C4-2B (cell line): Measurements from ENCODE around the gene CDK14.

ENCODE experiments used
- CTCF ChIP-seq: fragments of 450-650 bp; conservative IDR thresholded peaks from 2 replicates; pipeline ENCODE4 v1.5.1; 2017; ENCODE audit warnings: mild to moderate bottlenecking
- ZFX ChIP-seq: fragments of 450-650 bp; IDR thresholded peaks from 2 replicates; pipeline ENCODE4 v1.6.1; 2017

GRCh38 chr7:91247500-91247899, 651.4 kb downstream of the CDK14 start:
- peak; percentile 6; the same call in 1 of the 2 replicates for TF ChIP-seq CTCF
- TF ChIP-seq ZFX, result no peak
